GM18519 (cell line): ENCODE results near the gene FBXO42.

ENCODE experiments used
- ATAC-seq: cut with Tn5 transposase; IDR thresholded peaks from one replicate; pipeline ENCODE4 v1.9.1; 2021; ENCODE audit warnings: mild to moderate bottlenecking, moderate library complexity; ENCODE audit not compliant: unreplicated experiment, low FRiP score

FBXO42 gene

DNA sequence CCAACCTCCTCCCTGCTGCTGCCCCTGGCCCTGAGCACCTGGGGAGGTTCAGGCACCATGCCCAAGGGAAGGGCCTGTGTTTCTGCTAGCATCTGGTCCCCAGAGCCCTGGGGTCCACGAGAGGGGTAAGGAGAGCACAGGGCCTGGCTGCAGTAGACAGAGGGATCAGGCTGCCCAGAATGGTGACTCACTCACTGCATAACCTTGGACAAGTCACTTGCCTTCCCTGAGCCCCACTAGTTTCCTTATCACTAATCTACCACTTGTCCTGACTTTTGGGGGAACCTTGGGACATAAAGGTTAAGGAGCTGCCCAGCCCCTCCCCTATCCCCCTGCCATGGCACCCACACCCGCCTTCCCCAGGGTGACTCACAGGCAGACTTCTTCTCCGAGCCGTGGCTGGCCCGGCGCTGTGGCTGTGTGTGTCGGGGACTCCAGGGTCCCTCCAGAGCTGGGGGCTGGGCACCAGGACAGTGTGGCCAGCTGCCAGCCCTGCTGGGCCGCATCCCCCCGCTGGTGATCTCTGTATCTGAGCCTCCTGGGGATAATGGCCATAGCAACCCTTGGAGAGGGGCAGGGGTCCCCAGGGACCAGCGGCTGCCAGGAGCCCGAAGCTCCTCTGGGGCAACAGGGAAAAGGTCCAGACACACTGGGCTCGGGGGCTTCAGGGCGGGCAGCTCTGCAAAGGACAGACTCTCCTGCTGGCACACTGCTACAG is 143.9 kb downstream of the FBXO42 start:
- ATAC-seq, result no peak

DNA sequence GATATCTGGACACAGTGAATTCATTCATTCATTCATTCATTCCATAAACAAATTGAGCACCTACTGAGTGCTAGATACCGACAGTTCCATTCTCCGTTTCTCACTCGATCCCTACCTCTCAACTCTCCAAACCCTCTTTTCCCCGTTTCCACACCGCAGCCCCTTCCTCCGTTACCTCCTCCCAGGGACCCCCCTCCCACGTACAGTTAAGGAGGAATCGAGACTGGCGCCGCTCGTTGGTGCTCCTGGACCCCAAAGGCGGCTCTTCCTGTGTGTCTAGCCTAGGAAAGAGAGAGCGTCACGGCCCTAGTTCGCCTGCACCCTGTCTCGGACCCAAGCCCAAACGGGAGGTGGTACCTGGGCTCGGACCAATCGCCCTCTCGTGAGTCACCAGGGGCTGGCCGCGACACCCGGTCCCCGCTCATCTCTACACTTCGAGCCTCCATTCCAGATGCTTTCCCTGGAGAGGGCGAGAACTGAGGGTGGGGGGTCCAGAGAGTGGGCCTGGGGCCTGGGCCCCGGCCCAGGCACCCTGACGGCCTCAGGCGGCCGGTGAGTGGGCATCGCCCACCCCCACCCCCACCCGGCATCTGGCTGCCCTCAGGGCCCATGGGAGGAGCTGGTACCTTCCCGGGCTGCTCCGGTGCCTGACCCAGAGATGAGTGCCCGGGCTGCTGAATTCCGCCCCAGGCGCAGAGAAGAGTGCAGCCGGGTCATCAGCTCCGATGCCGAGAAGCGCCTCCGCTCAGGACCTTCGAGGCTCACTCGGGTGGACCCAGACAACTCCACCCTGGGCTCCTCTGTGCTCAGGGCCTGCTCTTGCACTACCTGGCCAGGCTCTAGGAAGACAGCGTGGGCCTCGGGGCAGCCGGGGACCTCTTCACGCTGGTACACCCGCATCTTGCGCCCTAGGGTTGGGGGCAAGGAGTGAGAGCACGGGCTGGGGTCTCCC is 144.7 kb downstream of the FBXO42 start:
- no peak for ATAC-seq

- ATAC-seq, result peak; percentile 52
Observed at GRCh38 chr1:16206547-16207317, 145.5 kb downstream of the FBXO42 start.

DNA sequence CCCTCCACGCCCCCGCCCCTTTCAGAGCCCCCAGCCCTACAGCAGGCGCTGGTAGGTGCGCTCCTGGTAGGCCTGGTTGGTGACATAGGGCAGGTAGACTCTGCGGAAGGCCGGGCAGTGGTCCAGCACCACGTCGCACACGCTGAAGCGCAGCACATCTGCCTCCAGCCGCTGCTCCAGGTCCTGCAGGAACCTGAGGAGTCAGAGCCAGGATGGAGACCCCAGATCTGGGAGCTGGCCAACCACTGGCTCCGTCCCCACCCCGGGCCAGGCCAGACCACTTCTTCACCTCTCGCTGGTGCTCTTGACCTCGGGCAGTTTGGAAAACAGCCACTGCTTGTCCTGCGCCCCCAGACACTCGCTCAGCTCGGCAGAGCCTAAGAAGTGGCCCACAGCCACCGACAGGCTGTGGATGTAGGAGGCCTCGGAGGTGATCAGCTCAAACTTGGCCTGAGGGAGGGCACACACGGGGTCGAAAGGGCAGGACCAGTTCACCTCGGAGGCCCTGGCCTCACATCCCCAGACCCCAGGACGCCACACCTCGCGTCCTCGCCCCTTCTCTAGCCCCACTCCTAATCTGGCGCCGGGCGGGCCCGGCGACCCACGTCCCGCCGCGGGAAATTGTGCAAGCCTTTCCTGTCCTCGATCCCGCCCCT is 146.3 kb downstream of the FBXO42 start:
- ATAC-seq, result peak; percentile 17

- ATAC-seq, result no peak
Observed at GRCh38 chr1:16205334-16205671, 147.0 kb downstream of the FBXO42 start.

DNA sequence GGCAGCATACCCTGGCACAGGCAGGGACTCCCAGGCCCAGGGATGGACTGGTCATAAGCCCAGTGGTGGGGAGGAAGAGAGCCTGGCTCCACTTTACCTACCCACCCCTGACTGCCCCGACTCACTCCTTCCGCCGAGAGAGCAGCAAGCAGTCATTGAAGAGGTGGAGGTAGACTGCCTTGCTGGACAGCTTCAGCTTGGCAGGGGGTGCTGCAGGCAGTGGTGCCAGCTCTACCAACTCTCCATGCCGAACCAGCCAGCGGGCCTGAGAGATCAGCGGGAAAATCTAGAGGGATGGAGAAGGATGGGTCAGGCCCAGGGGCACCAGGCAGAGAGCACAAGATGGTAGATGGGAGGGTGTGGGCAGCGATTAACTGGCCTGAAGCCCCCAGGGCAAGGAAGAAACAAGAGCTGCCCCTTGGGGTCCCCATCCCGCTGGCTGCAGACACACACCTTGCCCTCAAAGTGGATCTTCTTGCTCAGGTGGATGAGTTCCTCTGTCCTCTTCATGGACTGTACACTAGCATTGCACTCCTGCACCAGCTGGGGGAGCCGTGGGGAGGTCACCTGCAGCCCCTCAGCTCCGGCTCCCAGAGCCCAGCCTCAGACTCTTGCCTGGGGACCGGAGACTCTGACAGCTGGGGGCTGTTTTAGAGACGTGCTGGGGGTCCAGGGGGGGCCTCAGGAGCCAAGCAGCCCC is 147.5 kb downstream of the FBXO42 start:
- ATAC-seq, result no peak

GRCh38 chr1:16204216-16204615 is 148.1 kb downstream of the FBXO42 start:
- ATAC-seq, result no peak

GRCh38 chr1:16203550-16203949 is 148.7 kb downstream of the FBXO42 start:
- no peak for ATAC-seq

GRCh38 chr1:16202281-16203210 is 149.7 kb downstream of the FBXO42 start:
- ATAC-seq, result no peak

GRCh38 chr1:16199700-16200099 is 152.6 kb downstream of the FBXO42 start:
- no peak for ATAC-seq

GRCh38 chr1:16199157-16199501 is 153.2 kb downstream of the FBXO42 start:
- ATAC-seq, result no peak

DNA sequence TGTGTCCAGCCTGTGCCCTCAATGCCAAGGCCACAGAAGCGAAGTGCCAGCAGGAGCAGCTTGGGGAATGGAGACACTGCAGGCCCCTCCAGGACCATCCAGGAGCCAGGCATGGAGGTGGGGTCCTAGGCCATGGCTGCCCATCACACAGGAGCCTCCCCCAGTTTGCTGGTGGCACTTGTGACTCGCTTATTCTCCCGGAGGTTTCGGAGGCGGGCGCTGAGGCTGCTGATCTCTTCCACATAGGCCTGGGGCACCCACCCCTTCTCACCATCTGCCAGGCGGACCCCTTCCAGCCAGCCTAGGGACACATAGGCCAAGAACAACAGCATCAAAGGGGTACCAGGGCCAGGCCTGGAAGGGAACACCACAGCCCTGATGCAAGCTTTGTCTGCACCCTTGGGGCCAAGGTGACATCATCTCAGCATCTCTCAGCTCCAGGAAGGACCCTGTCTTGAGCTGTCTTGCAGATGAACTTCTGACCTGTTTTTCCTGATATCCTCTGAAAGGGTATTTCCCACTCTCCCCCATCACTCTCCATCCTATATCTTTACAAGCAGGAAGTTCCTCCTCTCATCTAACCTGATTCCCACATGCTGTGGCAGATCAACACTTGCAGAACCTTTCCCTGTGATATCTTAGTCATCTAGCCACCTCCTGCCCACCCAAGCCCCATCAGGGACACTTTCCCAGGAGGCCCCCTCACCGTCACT is 153.7 kb downstream of the FBXO42 start:
- no peak for ATAC-seq

- no peak for ATAC-seq
Observed at GRCh38 chr1:16196874-16197273, 155.4 kb downstream of the FBXO42 start.
